AG20443 (cell line): ENCODE measurements around the gene SRA1.
"Not testable (repeated sequence)": the region's sequence is repeated elsewhere in the genome, so short reads cannot be mapped to it uniquely, and the experiment has no call there.

Experiments
- DNase-seq: peaks from one replicate; pipeline ENCODE4 v3.0.0; 2012; ENCODE audit warnings: low spot score, mixed read lengths

The SRA1 gene

GRCh38 chr5:140557136-140557805, at the start of gene SRA1:
Gene SRA1 (minus strand): TSS chr5:140557473. CDS start chr5:140557452, 21 bp downstream.
- peak; percentile 95 for DNase-seq

- no peak for DNase-seq
These were observed 49.8 kb upstream of the SRA1 start for GRCh38 chr5:140607031-140607430.

GRCh38 chr5:140605879-140606278, 48.6 kb upstream of the SRA1 start:
- no peak for DNase-seq

- DNase-seq, result no peak
These were observed 46.5 kb upstream of the SRA1 start for GRCh38 chr5:140603734-140604133.

GRCh38 chr5:140603446-140603698, 46.1 kb upstream of the SRA1 start:
- not testable (repeated sequence) for DNase-seq

- no peak for DNase-seq
These were observed 44.9 kb upstream of the SRA1 start for GRCh38 chr5:140602147-140602546.

- DNase-seq, result no peak
These were observed 42.8 kb upstream of the SRA1 start for GRCh38 chr5:140600096-140600495.

- DNase-seq, result no peak
These were observed 41.6 kb upstream of the SRA1 start for GRCh38 chr5:140598836-140599235.

- no peak for DNase-seq
These were observed 39.1 kb upstream of the SRA1 start for GRCh38 chr5:140596321-140596741.

- DNase-seq, result no peak
These were observed 38.4 kb upstream of the SRA1 start for GRCh38 chr5:140595538-140596300.

- DNase-seq, result no peak
These were observed 36.9 kb upstream of the SRA1 start for GRCh38 chr5:140594169-140594568.

- DNase-seq, result not testable (repeated sequence)
These were observed 35.8 kb upstream of the SRA1 start for GRCh38 chr5:140593070-140593469.

- peak; percentile 69 for DNase-seq
These were observed 34.6 kb upstream of the SRA1 start for GRCh38 chr5:140591747-140592372.

- no peak for DNase-seq
These were observed 33.6 kb upstream of the SRA1 start for GRCh38 chr5:140590861-140591260.

GRCh38 chr5:140588311-140589070, 31.2 kb upstream of the SRA1 start:
- peak; percentile 68 for DNase-seq

- no peak for DNase-seq
These were observed 30.2 kb upstream of the SRA1 start for GRCh38 chr5:140587495-140587894.

GRCh38 chr5:140579188-140579747, 22.0 kb upstream of the SRA1 start:
- DNase-seq, result not testable (repeated sequence)

- DNase-seq, result peak; percentile 24
These were observed 19.5 kb upstream of the SRA1 start for GRCh38 chr5:140576776-140577201.

- peak; percentile 67 for DNase-seq
These were observed 18.0 kb upstream of the SRA1 start for GRCh38 chr5:140575309-140575708.

- no peak for DNase-seq
These were observed 16.9 kb upstream of the SRA1 start for GRCh38 chr5:140574165-140574564.

GRCh38 chr5:140573683-140574082, 16.4 kb upstream of the SRA1 start:
- DNase-seq, result no peak

- peak; percentile 45 for DNase-seq
These were observed 13.8 kb upstream of the SRA1 start for GRCh38 chr5:140571105-140571504.
